Measurements from ENCODE around the gene ELFN1.

The ELFN1 gene

GRCh38 chr7:1675673-1676549 lies 5.8 kb downstream of the ELFN1 start:
- no peak for DNase-seq (ENCODE audit: low read depth in 2 of 2, low spot score in 1 of 2)

GRCh38 chr7:1676550-1677078 lies 6.5 kb downstream of the ELFN1 start:
- no peak for DNase-seq (ENCODE audit: low read depth in 2 of 2, low spot score in 1 of 2)

- DNase-seq (ENCODE audit: low read depth in 2 of 2, low spot score in 1 of 2), result no peak
These were observed 7.4 kb downstream of the ELFN1 start for GRCh38 chr7:1677206-1678080.

GRCh38 chr7:1678081-1678543 lies 8.0 kb downstream of the ELFN1 start:
- DNase-seq (ENCODE audit: low read depth in 2 of 2, low spot score in 1 of 2), result no peak

DNA sequence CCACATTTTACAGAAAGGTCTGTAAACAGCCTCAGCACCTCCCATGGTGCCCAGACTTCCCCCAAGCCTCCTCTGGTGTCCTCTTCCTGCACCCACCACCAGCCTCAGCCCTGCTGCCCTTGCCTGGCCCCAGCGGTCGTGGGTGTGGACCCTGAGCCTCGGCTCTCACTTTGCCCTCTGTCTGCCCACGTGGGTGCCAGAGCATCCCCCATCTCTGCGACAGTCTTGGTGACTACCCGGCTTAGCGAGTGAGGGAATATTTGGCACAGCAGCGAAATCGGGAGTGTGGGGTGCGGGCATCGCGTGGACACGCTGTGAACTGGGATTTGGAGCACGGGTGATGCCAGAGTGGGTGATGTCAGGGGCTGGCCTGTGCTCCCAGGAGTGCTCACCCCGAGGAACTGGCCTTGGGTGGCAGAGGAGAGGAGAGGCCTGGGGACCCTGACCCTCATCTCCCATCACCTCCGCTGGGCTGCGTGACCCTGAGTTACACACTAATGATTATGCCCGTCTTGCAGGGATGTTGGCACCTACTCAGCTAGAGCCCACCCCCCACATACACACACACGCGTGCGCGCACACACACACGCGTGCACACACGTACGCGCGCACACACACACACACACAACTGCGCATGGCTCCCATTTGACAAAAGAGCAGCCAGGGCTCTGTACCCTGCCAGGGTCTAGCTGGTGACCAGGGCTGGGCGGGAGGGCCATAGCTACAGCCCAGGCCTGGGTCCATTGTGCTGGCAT lies 8.7 kb downstream of the ELFN1 start:
- DNase-seq (ENCODE audit: low read depth in 2 of 2, low spot score in 1 of 2), result no peak

- DNase-seq (ENCODE audit: low read depth in 2 of 2, low spot score in 1 of 2), result no peak
These were observed 9.4 kb downstream of the ELFN1 start for GRCh38 chr7:1679326-1679965.

- DNase-seq (ENCODE audit: low read depth in 2 of 2, low spot score in 1 of 2), result no peak
These were observed 10.1 kb downstream of the ELFN1 start for GRCh38 chr7:1679966-1680730.

GRCh38 chr7:1681581-1681980 lies 11.5 kb downstream of the ELFN1 start:
- DNase-seq (ENCODE audit: low read depth in 2 of 2, low spot score in 1 of 2), result no peak

GRCh38 chr7:1685000-1685624 lies 15.0 kb downstream of the ELFN1 start:
- DNase-seq (ENCODE audit: low read depth in 2 of 2, low spot score in 1 of 2), result no peak

DNA sequence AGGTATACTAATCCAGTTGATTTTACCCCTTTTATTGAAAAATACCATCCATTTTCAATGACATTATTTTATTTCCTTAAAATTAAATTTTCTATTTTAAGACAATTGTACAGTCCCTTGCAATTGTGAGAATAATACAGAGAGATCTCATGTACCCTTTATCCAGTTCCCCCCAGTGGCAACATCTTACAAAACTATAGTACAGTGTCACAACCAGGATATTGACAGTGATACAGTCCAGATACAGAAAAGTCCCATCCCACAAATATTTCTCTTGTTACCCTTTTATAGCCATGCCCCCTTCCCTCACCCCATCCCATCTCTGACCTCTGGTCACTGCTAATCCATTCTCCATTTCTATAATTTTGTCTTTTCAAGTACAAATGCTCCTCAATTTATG lies 18.5 kb downstream of the ELFN1 start:
- no peak for DNase-seq (ENCODE audit: low read depth in 2 of 2, low spot score in 1 of 2)

- DNase-seq (ENCODE audit: low read depth in 2 of 2, low spot score in 1 of 2), result no peak
These were observed 19.2 kb downstream of the ELFN1 start for GRCh38 chr7:1689311-1689710.

DNA sequence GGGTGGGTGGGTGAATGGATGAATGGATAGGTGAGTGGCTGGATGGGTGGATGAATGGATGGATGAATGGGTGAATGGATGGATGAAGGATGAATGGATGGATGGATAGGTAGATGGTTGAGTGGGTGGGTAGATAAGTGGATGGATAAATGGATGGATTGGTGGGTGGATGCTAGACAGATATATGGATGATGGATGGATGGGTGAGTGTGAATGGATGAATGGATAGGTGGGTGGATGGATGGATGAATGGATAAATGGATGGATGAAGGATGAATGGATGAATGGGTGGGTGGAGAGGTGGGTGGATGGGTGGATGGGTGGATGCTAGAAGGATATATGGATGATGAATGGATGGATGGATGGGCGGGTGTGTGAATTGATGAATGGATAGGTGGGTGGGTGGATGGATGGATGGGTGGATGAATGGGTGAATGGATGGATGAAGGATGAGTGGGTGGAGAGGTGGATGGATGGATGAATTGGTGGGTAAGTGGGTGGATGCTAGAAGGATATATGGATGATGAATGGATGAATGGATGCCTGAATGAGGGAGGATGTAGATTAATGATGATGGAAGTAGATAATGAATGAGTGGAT lies 20.4 kb downstream of the ELFN1 start:
- DNase-seq (ENCODE audit: low read depth in 2 of 2, low spot score in 1 of 2), result no peak

DNA sequence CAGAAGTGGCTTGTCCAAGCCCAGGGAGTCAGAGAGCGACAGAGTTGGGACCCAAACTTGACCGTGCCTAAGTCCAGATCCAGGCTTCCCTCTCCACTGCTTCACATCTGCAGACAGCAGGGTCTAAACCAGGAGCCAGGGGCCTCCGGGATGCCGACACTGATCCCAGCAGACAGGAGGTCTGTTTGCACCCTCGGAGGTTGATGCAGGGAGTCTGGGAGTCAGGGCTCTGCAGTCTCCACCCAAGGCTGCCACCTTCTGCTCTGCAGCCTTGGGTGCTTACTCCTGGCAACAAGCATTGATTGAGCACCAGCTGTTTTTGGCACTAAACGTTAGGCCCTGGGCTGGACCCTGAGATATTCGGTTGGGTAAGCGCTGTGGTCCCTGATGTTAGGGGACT lies 21.0 kb downstream of the ELFN1 start:
- no peak for DNase-seq (ENCODE audit: low read depth in 2 of 2, low spot score in 1 of 2)

DNA sequence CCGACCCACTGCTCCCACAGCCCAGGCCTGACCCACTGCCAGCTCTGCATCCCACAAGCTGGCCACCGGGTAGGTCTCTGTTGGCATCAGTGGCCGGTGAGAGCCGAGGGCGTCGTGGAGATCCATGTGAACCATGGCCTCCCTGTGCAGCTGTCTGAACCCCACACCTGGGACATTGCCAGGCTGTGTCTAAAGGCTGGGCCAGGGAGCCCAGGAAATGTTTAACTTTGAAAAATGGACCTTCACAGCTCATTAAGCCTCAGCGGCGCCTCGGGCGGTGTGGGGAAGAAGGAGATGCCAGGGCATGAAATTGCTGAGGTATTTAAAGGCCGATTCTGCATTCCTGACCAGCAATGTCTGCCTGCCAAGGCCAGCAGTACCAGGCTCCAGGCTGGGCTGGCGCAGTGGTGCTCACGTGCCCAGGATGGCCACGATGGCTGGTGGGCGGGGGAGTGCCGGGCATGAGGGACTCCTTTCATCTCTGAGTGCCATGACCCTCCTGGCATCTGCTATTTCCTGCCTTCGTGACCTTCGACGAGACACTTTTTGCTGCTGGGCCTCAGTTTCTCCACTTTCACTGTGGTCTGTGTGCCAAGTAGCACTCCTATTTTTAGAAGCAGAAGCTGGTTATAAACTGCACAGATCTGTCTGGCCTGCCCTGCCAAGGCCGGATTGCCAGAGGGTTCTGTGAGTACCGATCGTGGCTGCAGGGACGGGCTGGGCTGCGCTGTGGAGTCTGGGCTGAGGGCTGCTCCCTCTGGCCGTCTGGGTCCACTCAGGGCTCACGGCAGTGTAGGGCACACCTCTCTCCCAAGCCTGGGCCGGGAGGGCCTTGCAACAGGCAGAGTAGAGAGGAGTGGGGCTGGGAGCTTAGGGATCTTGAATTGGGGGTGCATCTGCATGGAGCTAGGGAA lies 21.8 kb downstream of the ELFN1 start:
- DNase-seq (ENCODE audit: low read depth in 2 of 2, low spot score in 1 of 2), result no peak

GRCh38 chr7:1692515-1693418 lies 22.7 kb downstream of the ELFN1 start:
- DNase-seq (ENCODE audit: low read depth in 2 of 2, low spot score in 1 of 2), result no peak

DNA sequence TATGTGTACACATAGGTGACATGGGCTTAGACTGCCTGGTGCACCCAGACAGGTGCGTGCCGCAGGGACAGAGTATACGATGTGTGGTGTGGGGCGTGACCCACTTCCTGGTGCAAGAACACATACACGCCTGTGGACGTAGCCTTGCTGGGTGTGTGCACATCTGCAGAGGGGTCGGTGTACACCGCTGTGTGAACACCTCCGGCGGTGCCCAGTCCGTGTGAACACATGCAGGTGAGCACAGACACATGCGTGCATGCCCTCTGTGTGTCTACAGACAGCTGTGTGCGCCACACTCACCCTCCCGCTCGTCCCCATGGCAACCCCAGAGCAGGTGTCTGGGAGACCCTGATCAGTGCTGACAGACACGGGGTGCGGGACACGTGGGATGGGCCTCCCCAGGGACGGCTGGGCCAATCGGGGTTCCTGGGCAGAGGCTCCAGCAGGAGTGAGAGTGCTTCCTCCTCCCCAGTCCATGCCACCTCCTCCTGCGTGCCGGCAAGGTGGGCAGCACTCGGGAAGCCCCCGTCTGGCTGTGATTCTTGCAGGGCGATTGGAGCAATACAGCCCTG lies 23.4 kb downstream of the ELFN1 start:
- DNase-seq (ENCODE audit: low read depth in 2 of 2, low spot score in 1 of 2), result no peak
